HCT116 (cell line): ENCODE data around the gene CPOX. TPM values are rescaled to one million over a fixed set of nuclear protein-coding genes. Genes with fewer than 3 reads are reported as not detected.
A peak's percentile ranks its signal among the peaks of the same experiment; 100 is the strongest.

ENCODE experiments used
- CTCF ChIP-seq, 3 experiments: fragments of 200-600 bp in 1 of 3; sonication (generic) in 1 of 3; IDR thresholded peaks in 2 of 3; conservative IDR thresholded peaks in 1 of 3; 2 replicates each; pipeline ENCODE4 v1.5.1; 2012 to 2017; ENCODE audit warnings: low read depth in 2 of 3, low read length in 2 of 3, antibody characterized with exemption in 1 of 3, borderline replicate concordance in 1 of 3, control low read depth in 1 of 3, mild to moderate bottlenecking in 1 of 3, mixed read lengths in 1 of 3, mixed run types in 1 of 3, moderate library complexity in 1 of 3; ENCODE audit not compliant: insufficient read depth in 1 of 3
- EGR1 ChIP-seq: IDR thresholded peaks from 2 replicates; pipeline ENCODE4 v1.6.1; 2012; ENCODE audit warnings: low read depth
- ELF1 ChIP-seq: IDR thresholded peaks from 2 replicates; pipeline ENCODE4 v1.6.1; 2012; ENCODE audit warnings: low read depth, borderline replicate concordance
- EZH2phosphoT487 ChIP-seq: fragments of 200-600 bp; IDR thresholded peaks from 2 replicates; pipeline ENCODE4 v1.6.1; 2018; ENCODE audit warnings: antibody characterized with exemption, borderline replicate concordance
- MAX ChIP-seq: IDR thresholded peaks from 2 replicates; pipeline ENCODE4 v1.6.1; 2012
- POLR2A ChIP-seq: IDR thresholded peaks from 2 replicates; pipeline ENCODE4 v1.7.0; 2011; ENCODE audit warnings: borderline replicate concordance; ENCODE audit not compliant: insufficient read depth, insufficient read length; ENCODE audit errors: extremely low read depth
- REST ChIP-seq: IDR thresholded peaks from 2 replicates; pipeline ENCODE4 v1.6.1; 2012; ENCODE audit warnings: low read depth
- SRF ChIP-seq: IDR thresholded peaks from 2 replicates; pipeline ENCODE4 v1.6.1; 2012; ENCODE audit warnings: low read depth
- TCF7L2 ChIP-seq: IDR thresholded peaks from 2 replicates; pipeline ENCODE4 v1.7.0; 2011; ENCODE audit warnings: borderline replicate concordance, inconsistent platforms; ENCODE audit not compliant: insufficient read depth, insufficient read length; ENCODE audit errors: extremely low read depth
- YY1 ChIP-seq: IDR thresholded peaks from 2 replicates; pipeline ENCODE4 v1.6.1; 2011; ENCODE audit warnings: low read length, low read depth, moderate library complexity, mild to moderate bottlenecking; ENCODE audit not compliant: insufficient replicate concordance; ENCODE audit errors: extremely low read depth
- ZFX ChIP-seq: fragments of 450-650 bp; IDR thresholded peaks from 2 replicates; pipeline ENCODE4 v1.6.1; 2017
- ZNF274 ChIP-seq: fragments of 200-500 bp; sonication (Bioruptor generic); IDR thresholded peaks from 2 replicates; pipeline ENCODE4 v1.6.1; 2014; ENCODE audit warnings: mild to moderate bottlenecking, low read depth, low read length, inconsistent platforms
- total RNA-seq: library from RNA; stranded (reverse); gene quantifications from one replicate; pipeline ENCODE4 v1.2.1, GENCODE V29; 2021; ENCODE audit not compliant: unreplicated experiment

CPOX gene
- total RNA-seq, 1 experiment from 2014 or later, result 353 TPM

- TF ChIP-seq CTCF (IDR thresholded peaks at IDR 0.05 in 2 of 3, conservative IDR thresholded peaks at IDR 0.05 in 1 of 3; ENCODE audit: borderline replicate concordance in 1 of 3, insufficient read depth in 1 of 3, low read depth in 2 of 3, low read length in 2 of 3) (peak; percentile 82 to 96 (median 94)), POLR2A (no peak), ELF1 (no peak), EZH2phosphoT487 (no peak), ZFX (no peak), TCF7L2 (no peak), REST (no peak), YY1 (peak; percentile 36), EGR1 (no peak), ZNF274 (no peak), MAX (no peak), SRF (no peak)
Measured at GRCh38 chr3:98602078-98602678, 8.8 kb upstream of the CPOX start (continued).
